KOPT-K1 (cell line): ENCODE measurements around the gene ACAP2.

Experiments used
- H3K27ac ChIP-seq: fragments of 200-600 bp; sonication (generic); 2 replicates; pipeline ENCODE4 v1.5.1; 2016; ENCODE audit warnings: antibody characterized with exemption, mild to moderate bottlenecking, low read depth, low read length; ENCODE audit not compliant: poor library complexity, severe bottlenecking
- H3K36me3 ChIP-seq: fragments of 200-600 bp; sonication (generic); 2 replicates; pipeline ENCODE4 v1.5.1; 2017; ENCODE audit warnings: antibody characterized with exemption, mild to moderate bottlenecking, low read length, moderate library complexity; ENCODE audit not compliant: insufficient read depth
- H3K9me3 ChIP-seq: fragments of 200-600 bp; sonication (generic); 2 replicates; pipeline ENCODE4 v1.5.1; 2017; ENCODE audit warnings: antibody characterized with exemption, low read length, mild to moderate bottlenecking; ENCODE audit not compliant: insufficient read depth, poor library complexity, severe bottlenecking

The ACAP2 gene

DNA sequence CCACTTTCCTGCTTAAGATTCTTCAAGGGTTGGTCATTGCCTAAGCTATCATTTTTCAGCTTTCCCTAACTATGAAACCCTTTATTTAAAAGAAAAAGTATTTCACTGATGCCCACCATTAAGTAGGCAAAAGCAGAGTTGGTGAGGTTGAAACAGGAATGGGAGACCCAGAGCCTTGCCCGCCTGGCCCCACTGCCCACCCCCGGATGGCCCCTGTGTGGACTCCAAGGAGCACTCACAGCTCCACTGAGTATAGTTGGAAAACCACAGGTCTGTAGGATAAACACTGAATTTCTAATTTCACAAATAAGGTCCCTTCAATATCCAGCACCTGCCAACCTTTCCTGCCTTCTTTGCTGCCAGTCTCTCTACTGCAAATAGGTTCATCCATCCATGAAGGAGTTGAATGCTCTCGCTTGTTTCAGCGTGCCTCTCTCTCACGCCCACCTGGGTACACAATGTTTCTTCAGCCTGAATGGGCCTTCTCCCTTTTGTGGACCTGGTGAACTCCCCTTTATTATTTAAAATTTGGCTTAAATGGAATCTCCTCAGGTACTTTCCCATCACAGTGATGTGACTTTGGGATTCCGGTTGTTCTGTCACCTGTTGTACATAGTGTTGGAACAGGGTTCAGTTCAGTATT is 8.7 kb upstream of the ACAP2 start:
- no peaks in the 10 kb centered on the region for H3K9me3 ChIP-seq
- no peak overlapping the region for H3K27ac ChIP-seq
- no peaks in the 10 kb centered on the region for H3K36me3 ChIP-seq

DNA sequence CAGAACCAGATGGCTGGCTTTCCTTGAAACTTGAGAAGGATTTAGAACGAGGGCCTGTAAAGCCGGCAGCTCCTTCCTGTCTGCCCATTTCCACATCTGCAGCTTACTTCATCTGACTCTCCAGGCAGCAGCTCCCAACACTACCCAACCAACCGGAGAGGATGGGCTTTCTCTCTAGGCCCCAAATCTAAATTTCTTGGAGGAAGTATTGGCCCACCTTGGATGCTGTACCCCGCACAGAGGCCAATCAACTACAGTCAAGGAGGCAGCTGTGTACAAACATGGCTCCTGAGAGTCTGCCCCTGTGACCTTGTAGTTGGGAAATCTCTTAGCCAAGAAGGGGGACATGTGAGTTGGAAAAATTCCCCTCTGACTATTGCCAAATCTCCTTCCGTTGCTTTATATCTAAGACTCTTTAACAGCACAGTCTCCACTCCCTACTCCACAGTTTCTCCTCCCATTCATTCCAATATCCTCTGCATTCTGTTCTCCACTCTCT is 8.0 kb upstream of the ACAP2 start:
- no peaks in the 10 kb centered on the region for H3K36me3 ChIP-seq
- H3K9me3 ChIP-seq = no peaks in the 10 kb centered on the region
- H3K27ac ChIP-seq = no peak overlapping the region

DNA sequence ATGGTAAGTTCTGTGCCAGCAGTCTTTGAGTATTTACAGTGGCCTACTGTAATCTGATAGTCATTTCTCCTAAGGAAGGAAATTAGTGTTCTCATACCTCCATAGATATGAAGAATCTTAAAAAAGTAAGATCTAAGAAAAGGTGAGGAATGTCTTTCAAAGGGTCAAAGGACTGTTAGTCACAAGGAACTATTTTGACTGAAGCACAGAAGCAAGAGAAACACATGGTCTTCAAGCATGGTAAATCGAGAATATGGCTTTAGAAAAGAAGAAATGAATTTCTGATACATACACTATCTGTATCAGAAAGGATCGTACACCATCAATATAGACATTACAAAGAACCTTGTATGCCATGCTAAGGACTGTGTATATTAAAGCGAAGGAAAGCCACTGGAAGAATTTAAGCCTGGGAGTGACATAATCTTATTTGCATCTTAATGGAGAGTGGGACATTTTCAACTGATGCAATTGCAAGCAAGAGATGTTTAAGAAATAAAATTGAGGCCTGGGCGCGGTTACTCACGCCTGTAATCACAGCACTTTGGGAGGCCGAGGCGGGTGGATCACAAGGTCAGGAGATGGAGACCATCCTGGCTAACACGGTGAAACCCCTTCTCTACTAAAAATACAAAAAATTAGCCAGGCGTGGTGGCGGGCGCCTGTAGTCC is 5.5 kb upstream of the ACAP2 start:
- Histone ChIP-seq H3K27ac (no peak overlapping the region), H3K9me3 (no peaks in the 10 kb centered on the region), H3K36me3 (no peaks in the 10 kb centered on the region)

DNA sequence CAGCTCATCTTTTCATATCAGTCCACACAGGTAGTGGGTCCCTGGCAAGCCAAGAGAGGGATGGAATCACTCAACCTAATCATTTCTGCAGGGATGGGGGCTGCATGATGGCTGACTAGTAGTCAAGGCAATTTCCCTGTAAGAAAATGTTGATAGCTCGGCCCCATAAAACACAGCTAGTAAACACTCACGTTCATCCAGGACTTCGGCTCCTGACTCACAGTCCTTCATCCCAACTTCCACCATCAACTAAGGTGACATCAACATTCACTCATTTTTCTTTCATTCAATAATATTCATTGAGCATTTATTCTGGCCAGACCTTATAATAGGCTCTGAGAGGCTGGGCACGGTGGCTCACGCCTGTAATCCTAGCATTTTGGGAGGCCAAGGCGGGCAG is 4.4 kb upstream of the ACAP2 start:
- Histone ChIP-seq H3K27ac (no peak overlapping the region), H3K36me3 (no peaks in the 10 kb centered on the region), H3K9me3 (no peaks in the 10 kb centered on the region)

DNA sequence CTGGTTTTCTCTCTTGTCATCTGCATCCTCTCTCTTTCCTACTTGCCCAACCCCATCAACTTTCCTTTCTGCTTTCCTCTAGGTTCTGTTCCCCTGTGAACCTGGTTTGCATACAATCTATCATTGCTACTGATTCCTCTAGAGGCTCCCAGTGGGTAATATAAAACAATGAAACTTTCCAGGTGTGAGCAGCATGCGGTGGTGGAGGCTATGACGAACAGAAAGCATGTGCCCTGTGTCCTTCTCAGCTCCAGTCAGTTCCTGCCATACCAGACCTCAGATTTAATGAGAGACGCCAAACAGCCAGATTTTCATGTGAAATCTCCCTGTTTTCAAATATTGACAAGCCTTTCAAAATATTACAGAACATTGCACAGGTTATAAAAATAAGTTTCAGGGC is 3.5 kb upstream of the ACAP2 start:
- Histone ChIP-seq H3K9me3 (no peaks in the 10 kb centered on the region), H3K36me3 (no peaks in the 10 kb centered on the region), H3K27ac (peak overlapping the region; percentile 29)

DNA sequence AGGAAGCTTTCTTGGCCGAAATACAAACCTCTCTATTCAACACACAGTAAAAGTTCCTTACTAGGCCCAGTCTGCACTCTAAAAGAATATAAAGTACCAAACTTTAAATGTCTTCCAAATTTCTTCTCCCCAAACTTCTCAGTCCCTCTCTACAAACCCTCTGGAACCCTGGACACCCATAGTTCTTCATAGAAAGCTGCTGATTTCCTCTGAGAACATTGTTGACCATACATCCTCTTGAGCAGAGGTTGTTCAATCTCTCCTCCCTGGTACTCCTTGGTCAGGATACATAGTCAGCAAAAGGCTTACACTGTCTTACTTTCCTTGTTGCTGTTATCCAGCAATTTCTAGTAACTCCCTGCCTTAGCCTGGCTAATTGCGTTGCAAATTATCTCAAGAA is 3.1 kb upstream of the ACAP2 start:
- Histone ChIP-seq H3K36me3 (no peaks in the 10 kb centered on the region), H3K9me3 (no peaks in the 10 kb centered on the region), H3K27ac (peak overlapping the region; percentile 29)

DNA sequence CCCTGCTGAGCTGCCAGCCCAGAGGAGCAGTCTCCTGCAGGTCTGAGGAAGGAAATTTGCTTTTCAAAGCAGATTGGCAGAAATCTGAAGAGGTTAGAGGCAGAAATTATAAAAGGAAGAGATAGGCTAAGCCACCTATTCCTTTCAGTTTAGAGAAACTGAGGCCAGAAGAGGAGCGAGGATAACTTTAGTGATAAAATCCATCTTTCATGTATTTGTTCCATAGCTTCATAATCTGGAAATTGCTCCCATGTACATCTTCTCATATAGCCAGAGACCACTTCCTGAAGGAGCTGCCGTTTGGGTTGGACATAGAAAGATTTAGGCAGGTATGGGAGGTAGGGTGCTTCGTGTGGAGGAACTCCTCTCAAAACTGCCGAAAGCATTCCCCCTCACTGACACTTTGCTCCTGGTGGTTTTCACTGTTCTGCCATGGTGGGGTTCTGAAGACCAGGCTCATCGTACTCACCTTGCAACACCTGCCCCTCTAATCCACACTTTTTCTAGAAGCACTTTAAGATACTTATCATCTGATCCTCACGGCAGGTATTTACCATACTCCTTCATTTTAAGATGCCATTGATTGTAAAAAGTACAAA is 670 bp upstream of the ACAP2 start:
- no peaks in the 10 kb centered on the region for H3K9me3 ChIP-seq
- no peaks in the 10 kb centered on the region for H3K36me3 ChIP-seq
- H3K27ac ChIP-seq = peak overlapping the region; percentile 58

DNA sequence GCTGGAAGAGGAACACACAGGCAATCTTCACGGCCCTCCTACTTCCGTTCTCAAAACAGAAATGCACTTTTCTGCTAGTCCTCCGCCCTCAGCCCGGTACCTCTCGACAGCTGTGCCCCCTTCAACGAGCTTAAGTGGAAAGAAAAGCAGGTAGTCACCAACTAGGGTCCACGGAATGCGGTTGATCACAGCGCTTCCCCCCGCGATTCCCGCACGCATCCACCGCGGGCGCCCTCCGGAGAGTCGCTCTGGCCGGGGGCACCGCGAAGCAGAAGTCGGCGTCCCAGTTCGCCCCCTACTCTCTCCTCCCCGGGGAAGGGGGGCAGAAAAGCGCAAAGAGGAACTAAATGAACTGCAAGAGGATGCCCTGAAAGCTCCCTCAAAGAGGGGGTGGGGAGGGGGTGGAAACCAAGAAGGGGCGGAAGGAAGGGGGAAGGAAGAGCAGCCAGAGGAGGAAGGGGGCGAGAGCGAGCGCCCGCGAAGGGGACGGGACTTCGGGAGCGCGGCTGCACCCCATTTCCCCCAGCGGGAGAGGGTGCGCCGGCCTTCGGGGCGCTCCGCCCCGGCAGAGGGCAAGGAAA is 738 bp downstream of the ACAP2 start:
- H3K36me3 ChIP-seq = no peaks in the 10 kb centered on the region
- peak overlapping the region; percentile 87 for H3K27ac ChIP-seq
- H3K9me3 ChIP-seq = no peaks in the 10 kb centered on the region

DNA sequence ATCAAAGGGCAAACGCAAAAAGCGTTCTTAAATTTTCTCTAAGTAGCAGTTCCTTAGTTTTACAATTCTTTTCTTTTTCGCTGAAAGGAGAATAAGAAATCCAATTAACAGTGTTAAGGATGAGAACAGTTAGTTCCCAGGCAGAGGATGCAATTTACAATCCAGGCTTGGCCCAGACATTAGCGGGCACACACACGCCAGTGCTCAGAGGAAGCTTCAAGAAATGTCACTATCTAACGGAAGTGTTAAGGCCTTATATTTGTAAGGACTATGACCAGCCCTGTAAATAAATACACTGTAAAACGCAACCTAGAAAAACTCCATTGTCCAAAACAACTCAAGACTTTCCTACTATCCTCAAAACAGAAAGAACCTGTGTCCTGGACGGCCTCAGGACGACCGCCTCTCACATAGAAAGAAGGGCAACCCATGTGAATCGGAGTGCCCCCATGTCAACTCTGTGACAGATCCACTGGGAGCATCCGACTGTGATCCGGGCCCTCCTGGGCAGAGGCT is 1.3 kb downstream of the ACAP2 start:
- Histone ChIP-seq H3K27ac (peak overlapping the region; percentile 87), H3K9me3 (no peaks in the 10 kb centered on the region), H3K36me3 (no peaks in the 10 kb centered on the region)

DNA sequence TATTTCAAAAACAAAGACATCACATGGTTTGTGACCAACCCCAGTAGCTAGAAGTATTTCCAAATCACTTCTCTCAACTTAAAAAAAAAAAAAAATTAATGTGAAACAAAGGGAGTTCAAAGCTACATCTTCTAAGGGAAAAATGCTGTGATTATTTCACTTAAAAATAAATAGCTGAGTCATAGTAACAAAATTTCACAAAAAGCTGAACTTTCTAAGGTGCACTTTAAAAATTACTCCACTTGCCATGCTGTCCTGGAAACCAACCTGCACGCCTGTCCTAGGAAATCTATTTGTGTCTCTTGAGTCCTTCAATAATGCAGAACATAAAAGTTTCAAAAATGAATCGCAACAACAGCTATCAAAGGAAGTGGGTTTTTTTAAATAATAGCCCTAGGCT is 1.8 kb downstream of the ACAP2 start:
- Histone ChIP-seq H3K36me3 (no peaks in the 10 kb centered on the region), H3K9me3 (no peaks in the 10 kb centered on the region), H3K27ac (peak overlapping the region; percentile 87)

DNA sequence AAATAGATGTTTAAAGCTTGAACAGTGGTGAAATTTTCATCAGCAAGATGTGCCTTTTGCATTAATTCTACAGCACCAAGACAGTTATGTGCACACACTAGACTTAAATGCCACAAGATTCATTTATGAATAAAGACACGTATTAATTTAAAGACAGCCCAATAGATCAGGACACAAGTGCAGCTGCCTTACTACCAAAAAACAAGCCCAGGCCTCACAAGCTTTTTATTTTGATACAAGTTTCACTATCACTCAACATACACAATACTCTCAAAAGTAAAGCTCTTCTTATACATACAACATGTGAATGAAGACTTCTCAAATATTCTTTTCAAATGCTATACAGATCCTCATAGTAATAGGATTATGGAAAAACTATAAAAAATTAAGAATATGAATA is 2.4 kb downstream of the ACAP2 start:
- no peaks in the 10 kb centered on the region for H3K9me3 ChIP-seq
- H3K36me3 ChIP-seq = no peaks in the 10 kb centered on the region
- no peak overlapping the region for H3K27ac ChIP-seq

DNA sequence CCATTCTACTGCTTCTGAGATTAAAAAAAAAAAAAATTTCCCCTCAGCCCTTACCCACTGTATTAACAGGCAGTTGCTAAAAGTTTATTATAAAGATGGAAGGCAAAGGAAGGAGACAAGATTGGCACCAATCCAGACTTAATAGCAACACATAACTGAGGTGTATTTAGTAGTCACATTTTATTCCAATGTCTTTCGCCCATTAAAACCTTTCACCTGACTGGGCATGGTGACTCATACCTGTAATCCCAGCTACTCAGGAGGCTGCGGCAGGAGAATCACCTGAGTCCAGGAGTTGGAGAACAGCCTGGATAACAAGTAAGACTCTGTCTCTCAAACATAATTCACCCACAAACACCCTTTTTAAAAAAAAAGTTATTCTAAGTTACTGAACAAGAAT is 4.4 kb downstream of the ACAP2 start:
- Histone ChIP-seq H3K9me3 (no peaks in the 10 kb centered on the region), H3K27ac (no peak overlapping the region)

DNA sequence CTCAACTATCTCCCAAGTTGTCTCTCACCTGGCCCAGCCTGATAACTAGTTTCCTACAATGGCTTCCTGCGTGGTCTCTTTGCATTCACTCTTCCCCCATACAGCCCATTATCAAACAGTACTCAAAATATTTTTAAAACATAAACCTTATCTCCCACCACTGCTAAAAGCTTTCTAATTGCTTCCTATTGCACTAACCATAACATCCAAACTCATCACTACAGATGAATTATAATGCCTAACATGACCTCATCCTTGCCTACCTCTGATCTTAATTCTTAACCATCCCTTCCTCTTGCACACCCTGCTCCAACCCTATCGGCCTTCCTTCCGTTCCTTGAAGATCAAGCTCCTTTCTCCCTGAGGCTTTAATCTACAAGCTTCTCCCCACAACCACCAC is 17.0 kb downstream of the ACAP2 start:
- Histone ChIP-seq H3K27ac (peak overlapping the region; percentile 12), H3K36me3 (no peaks in the 10 kb centered on the region), H3K9me3 (no peaks in the 10 kb centered on the region)

More for the DNA sequence above, 4.4 kb downstream of the ACAP2 start:
- H3K36me3 ChIP-seq = no peaks in the 10 kb centered on the region

DNA sequence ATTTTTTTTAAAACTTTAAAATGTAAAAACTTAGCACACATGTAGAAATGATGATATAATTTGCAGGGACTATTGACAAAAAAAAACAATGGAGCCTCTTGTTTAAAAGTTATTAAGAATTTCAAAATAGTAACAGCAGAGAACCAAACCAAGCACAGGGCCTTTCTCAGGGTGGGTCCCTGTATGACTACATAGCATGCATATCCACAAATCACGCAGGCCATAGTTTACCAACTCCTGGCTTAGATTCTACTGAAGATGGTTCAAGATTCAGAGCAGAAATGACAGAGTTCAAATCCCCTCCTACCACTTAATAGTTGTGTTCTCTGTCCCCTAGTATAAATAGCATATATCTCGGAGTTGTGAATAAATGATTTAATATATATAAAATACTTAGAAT is 19.0 kb downstream of the ACAP2 start:
- H3K9me3 ChIP-seq = no peaks in the 10 kb centered on the region
- no peak overlapping the region for H3K27ac ChIP-seq
- no peaks in the 10 kb centered on the region for H3K36me3 ChIP-seq

DNA sequence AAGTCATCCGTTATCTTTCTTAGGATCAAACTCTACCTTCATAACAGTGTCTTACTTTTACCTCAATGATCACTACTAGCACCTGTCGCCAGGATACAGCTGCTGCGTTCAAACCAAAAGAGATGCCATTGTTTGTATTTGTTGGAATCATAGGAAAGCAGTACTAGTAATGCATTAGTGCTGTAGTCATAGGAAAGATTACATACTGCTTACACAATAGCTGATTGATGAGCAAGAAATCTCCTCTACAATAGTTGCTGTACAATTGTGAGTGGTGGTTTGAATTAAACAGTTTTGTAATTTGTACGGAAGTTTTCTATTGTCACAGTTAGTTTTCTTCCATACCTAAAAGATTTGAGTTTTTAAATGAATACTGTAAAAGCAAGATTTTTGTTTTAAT is 21.4 kb downstream of the ACAP2 start:
- H3K27ac ChIP-seq = no peak overlapping the region

More for the DNA sequence above, 21.4 kb downstream of the ACAP2 start:
- Histone ChIP-seq H3K36me3 (no peaks in the 10 kb centered on the region), H3K9me3 (no peaks in the 10 kb centered on the region)
